IPS-NIHi11 (cell line): ENCODE results near the gene ST6GAL1.
"Not testable (repeated sequence)": the region's sequence is repeated elsewhere in the genome, so short reads cannot be mapped to it uniquely, and the experiment has no call there.

Experiments used
- DNase-seq: peaks from one replicate; pipeline ENCODE4 v3.0.0; 2012; ENCODE audit warnings: mixed read lengths, low spot score

ST6GAL1 gene

DNA sequence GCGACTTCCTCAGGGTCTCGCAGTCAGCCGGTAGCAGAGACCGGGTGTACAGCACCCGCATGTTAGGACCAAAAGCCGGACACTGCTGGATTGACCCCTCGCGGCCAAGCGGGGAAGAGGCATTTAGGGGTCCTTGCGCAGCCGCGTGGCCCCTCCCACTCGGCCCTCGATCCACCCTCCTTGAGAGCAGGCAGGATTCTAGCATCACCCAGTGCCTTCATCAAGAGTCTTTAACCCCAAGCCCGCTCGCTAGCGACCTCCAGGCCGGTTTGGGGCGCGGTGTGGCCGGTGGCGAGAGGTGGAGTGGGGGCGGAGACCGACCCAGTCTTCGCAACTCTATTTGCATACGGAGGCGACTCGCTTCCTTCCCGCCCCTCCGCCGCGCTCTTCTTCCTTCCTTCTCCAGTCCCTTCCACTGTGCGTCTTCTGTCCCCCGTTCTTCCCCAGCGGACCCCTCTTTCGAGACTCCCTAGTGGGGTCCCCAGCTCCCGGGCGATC is at the start of gene ST6GAL1:
TSS of gene ST6GAL1 (plus strand) at position 384 of the 498 bp plus-strand sequence. CDS start 112,178 bp downstream, outside the sequence.
- peak; percentile 75 for DNase-seq

DNA sequence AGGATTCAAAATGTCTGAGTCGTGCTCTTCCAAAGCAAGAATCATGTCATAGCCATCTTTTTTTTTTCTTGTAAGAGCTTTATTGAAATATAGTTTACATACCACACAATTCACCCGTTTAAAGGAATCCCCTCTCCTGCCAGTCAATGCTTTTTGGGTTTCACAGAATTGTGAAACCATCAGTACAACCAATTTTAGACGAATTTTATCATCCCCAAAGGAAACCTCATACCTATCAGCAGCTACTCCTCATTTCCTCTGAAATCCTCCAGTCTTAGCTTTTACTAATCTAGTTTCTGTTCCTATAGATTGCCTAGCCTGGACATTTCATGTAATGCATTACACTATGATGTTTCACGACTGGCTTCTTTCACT is 48.2 kb upstream of the ST6GAL1 start:
- DNase-seq: no peak

DNA sequence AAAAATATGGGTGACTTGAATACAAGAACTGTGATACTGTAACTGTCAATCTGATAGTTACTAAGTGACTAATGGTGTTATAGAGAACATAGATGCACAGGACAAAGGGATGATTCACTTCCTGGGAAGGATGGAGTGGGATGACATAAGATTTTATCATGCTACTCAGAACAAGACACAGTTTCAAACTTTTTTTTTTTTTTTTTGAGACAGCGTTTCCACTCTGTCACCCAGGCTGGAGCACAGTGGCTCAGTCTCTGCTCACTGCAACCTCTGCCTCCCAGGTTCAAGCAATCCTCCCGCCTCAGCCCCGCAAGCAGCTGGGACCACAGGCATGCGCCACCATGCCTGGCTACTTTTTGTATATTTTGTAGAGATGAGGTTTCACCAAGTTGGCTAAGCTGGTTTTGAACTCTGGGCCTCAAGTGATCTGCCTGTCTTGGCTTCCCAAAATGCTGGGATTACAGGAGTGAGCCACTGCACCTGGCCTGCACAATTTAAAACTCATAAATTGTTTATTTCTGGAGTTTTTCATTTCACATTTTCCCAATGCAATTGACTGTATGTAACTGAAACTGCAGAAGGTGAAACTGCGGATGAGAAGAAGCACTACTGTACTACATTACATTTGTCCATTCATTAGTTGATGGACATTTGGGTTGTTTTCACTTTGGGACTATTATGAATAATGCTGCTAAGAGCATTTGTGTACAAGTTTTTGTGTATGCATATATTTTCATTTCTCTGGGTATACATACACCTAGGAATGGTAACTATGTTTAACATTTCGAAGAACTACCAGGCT is 47.2 kb upstream of the ST6GAL1 start:
- DNase-seq: no peak

DNA sequence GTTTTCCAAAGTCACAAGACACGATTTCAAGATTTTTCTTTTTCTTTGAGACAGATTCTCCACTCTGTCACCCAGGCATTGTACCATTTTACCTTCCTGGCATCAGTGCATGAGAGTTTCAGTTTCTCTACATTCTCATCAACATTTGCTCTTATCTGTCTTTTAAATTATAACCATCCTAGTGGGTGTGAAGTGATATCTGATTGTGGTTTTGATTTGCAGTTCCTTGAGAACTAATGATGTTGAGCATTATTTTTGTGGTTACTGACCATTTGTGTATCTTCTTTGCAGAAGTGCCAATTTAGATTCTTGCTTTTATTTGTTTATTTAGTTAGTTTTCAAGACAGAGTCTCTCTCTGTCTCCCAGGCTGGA is 46.7 kb upstream of the ST6GAL1 start:
- no peak for DNase-seq

DNA sequence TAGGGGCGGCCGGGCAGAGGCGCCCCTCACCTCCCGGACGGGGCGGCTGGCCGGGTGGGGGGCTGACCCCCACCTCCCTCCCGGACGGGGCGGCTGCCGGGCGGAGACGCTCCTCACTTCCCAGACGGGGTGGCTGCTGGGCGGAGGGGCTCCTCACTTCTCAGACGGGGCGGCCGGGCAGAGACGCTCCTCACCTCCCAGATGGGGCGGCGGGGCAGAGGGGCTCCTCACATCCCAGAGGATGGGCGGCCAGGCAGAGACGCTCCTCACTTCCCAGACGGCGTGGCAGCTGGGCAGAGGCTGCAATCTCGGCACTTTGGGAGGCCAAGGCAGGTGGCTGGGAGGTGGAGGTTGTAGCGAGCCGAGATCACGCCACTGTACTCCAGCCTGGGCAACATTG is 45.5 kb upstream of the ST6GAL1 start:
- DNase-seq: not testable (repeated sequence)

DNA sequence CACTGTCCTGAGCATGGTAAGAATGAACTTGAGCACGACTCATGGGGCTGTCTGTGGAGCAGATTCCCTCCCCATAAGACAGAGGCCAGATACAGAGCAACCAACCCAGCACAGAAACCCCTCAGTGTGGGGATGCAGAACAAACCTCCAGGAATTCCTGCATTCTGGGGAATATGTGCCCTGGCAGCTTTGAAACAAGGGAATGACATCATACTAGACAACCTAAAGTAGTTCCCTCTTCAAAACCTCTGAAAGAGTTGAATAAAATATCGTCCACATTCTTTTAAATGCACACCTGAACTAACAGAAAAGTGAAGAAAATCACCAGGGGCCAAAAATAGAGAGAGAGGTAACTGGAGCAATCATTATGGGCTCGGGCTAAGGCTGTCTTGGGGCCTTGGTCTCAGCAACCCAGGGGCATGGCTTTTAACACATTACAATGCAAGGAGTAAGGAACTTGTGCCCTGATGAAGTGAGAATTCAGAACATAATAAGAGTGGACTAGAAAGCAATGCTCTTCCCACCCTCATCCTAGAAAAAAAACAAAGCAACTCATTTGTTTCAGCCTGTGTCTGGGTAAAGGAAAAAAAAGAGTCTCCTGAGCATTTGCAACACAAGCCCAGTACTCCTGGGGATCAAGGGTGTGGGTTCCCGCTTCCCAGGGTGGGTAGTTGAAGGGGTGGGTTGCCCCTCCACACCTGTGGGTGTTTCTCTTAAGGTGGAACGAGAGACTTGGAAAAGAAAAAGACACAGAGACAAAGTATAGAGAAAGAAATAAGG is 43.9 kb upstream of the ST6GAL1 start:
- no peak for DNase-seq

- not testable (repeated sequence) for DNase-seq
Measured at GRCh38 chr3:186887507-186887938, 42.8 kb upstream of the ST6GAL1 start.

DNA sequence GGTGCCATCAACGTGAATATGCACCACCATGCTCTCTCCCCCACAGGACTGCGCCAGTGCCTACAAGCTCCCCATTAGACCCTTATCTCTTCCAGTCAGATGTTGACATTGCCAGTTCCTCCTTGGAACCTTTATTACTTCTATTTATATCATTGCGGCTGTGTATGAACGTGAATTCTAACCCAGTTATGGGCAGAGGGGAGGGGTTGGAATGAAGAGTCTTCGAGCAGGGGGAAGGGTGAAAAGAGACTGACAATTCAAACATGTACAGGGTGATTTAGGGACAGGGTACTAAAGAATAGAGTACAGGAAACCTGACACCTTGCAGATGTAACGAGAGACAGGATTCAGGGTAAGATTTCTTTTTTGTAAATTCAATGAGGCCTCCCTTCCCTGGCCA is 41.8 kb upstream of the ST6GAL1 start:
- no peak for DNase-seq

DNA sequence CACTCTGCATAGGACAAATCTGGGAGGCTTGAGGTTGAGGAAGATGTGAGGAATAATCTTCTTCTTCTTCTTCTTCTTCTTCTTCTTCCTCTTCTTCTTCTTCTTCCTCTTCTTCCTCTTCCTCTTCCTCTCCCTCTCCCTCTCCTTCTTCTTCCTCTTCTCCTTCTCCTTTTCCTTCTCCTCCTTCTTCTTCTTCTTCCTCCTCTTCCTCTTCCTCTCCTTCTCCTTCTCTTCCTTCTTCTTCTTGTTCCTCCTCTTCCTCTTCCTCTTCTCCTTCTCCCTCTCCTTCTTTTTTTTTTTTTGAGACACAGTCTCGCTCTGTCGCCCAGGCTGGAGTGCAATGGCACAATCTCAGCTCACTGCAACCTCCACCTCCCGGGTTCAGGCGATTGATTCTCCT is 40.6 kb upstream of the ST6GAL1 start:
- DNase-seq: not testable (repeated sequence)

GRCh38 chr3:186890911-186891310 is 39.4 kb upstream of the ST6GAL1 start:
- DNase-seq: no peak

GRCh38 chr3:186893071-186893470 is 37.3 kb upstream of the ST6GAL1 start:
- not testable (repeated sequence) for DNase-seq

DNA sequence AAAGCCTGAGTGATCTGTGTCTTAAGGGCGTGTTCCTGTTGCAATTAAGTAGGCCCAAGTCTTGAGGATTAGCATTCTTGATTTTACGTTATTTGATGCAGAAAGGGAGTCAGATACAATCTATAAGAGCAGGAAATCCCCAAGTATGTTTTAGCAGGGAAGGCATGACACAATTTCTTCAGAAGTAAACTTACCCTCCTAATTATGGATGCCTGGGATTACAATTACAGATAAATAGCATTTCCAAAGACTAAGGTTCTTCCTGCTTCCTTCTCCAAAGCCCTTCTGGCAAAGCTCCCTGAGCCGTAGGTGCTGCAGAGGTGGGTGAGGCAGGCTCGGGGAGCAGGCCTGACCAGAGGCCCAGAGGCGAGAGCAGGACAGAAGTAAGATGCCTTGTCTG is 34.9 kb upstream of the ST6GAL1 start:
- DNase-seq: no peak

GRCh38 chr3:186896006-186896405 is 34.3 kb upstream of the ST6GAL1 start:
- no peak for DNase-seq

DNA sequence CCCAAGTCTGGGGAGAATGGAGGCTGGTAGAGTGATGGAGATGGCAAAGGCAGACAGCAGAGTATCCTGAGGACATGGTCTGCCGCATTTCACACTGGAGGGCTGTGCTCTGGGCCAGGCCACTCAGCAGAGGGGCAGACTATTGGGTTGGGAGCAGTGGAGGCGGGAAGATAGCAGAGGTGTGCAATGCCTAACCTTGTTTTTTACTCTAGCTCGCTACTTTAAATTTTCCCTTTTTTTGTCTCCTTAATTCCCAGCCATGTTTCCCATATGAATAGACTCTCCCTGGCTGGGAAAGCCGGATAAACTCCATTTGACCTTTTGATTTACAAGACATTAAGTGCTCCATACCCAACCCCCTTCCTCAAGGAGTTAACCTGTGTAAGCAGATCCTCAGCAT is 33.5 kb upstream of the ST6GAL1 start:
- no peak for DNase-seq

- DNase-seq: no peak
Measured at GRCh38 chr3:186901135-186901734, 29.1 kb upstream of the ST6GAL1 start.

DNA sequence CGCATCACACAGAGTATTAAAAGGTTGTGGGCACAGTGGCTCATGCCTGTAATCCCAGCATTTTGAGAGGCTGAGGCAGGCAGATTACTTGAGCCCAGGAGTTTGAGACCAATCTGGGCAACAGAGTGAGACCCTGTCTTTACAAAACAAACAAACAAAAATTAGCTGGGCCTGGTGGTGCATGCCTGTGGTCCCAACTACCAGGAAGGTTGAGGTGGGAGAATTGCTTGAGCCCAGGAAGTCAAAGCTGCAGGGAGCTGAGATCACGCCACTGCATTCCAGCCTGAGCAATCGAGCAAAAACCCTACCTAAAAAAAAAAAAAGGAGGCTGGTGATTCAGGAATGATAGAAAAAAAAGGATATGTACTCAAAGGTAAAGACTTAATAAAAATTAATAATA is 28.2 kb upstream of the ST6GAL1 start:
- DNase-seq: no peak

GRCh38 chr3:186902713-186903112 is 27.6 kb upstream of the ST6GAL1 start:
- DNase-seq: no peak

DNA sequence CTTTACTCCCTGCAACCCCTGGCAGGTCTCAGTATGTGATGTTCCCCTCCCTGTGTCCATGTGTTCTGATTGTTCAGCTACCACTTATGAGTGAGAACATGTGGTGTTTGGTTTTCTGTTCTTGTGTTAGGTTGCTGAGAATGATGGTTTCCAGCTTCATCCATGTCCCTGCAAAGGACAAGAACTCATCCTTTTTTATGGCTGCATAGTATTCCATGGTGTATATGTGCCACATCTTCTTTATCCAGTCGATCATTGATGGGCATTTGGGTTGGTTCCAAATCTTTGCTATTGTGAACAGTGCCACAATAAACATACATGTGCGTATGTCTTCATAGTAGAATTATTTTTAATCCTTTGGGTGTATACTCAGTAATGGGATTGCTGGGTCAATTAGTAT is 26.6 kb upstream of the ST6GAL1 start:
- not testable (repeated sequence) for DNase-seq

DNA sequence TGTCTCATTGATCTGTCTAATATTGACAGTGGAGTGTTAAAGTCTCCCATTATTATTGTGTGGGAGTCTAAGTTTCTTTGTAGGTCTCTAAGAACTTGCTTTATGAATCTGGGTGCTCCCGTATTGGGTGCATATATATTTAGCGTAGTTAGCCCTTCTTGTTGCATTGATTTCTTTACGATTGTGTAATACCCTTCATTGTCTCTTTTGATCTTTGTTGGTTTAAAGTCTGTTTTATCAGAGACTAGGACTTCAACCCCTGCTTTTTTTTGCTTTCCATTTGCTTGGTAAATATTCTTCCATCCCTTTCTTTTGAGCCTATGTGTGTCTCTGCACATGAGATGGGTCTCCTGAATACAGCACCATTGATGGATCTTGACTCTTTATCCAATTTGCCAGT is 23.3 kb upstream of the ST6GAL1 start:
- DNase-seq: not testable (repeated sequence)

- no peak for DNase-seq
Measured at GRCh38 chr3:186909078-186909853, 21.1 kb upstream of the ST6GAL1 start.

- no peak for DNase-seq
Measured at GRCh38 chr3:186915806-186916796, 14.2 kb upstream of the ST6GAL1 start.
